Heart right ventricle (tissue), 16 donors: ENCODE measurements around the gene RITA1. TPM values are rescaled to one million over a fixed set of nuclear protein-coding genes. Genes with fewer than 3 reads are reported as not detected.

Experiments used
- ATAC-seq, 8 donors: fragments of 200-7000 bp; cut with Tn5 transposase; one replicate each; pipeline ENCODE4 v1.9.1; 2020; ENCODE audit warnings: mild to moderate bottlenecking in 8 of 8, moderate library complexity in 8 of 8, moderate number of reproducible peaks in 1 of 8
- DNase-seq, 2 donors: peaks; one replicate each; pipeline ENCODE4 v3.0.0-alpha.2; 2020
- H3K27ac ChIP-seq, 10 donors: fragments of 200-600 bp; sonication (generic) in 2 of 10; one replicate each; pipeline versions ENCODE4 v1.5.0 to v1.8.0; 2020 to 2022; ENCODE audit warnings: mild to moderate bottlenecking in 3 of 10
- H3K27me3 ChIP-seq, 7 donors: fragments of 200-600 bp; one replicate each; pipeline ENCODE4 v1.8.0; 2021 to 2022; ENCODE audit warnings: mild to moderate bottlenecking in 2 of 7
- H3K36me3 ChIP-seq, 9 donors: fragments of 200-600 bp; sonication (generic) in 1 of 9; one replicate each; pipeline versions ENCODE4 v1.5.0 to v1.8.0; 2020 to 2022; ENCODE audit warnings: mild to moderate bottlenecking in 2 of 9
- H3K4me1 ChIP-seq, 9 donors: fragments of 200-600 bp; sonication (generic) in 1 of 9; one replicate each; pipeline versions ENCODE4 v1.5.0 to v1.8.0; 2020 to 2022; ENCODE audit warnings: mild to moderate bottlenecking in 4 of 9
- H3K4me3 ChIP-seq, 10 donors: fragments of 200-600 bp; sonication (generic) in 2 of 10; one replicate each; pipeline versions ENCODE4 v1.5.0 to v1.8.0; 2020 to 2022; ENCODE audit warnings: mild to moderate bottlenecking in 7 of 10, moderate library complexity in 2 of 10
- H3K9me3 ChIP-seq, 11 donors: fragments of 200-600 bp in 10 of 11; sonication (generic) in 2 of 11; one replicate each; pipeline versions ENCODE4 v1.5.0 to v1.8.0; 2013 to 2022; ENCODE audit warnings: mild to moderate bottlenecking in 2 of 11, control low read depth in 1 of 11, moderate library complexity in 1 of 11
- CTCF ChIP-seq, 9 donors: fragments of 200-600 bp; sonication (generic) in 2 of 9; IDR thresholded peaks; one replicate each; pipeline versions ENCODE4 v1.5.0 to v1.8.0; 2021 to 2022; ENCODE audit warnings: antibody characterized with exemption in 9 of 9, mild to moderate bottlenecking in 5 of 9, moderate library complexity in 1 of 9
- WGBS, 2 donors: extraction: QIAGEN DNeasy Blood & Tissue Kit; methylation state at CpG; one replicate each; pipeline ENCODE4 v1.1.7; 2013; ENCODE audit warnings: inconsistent platforms in 1 of 2; 5-methylcytosine and 5-hydroxymethylcytosine counted together
- intact Hi-C, 10 donors: fragments of 100-400 bp; cut with DNase I; formaldehyde crosslinking; loops; one replicate each; pipeline versions ENCODE4 v1.11.1 to v1.14.2; 2022
- polyA plus RNA-seq, 2 donors: library from polyadenylated mRNA; stranded (reverse); fragments of 200-250 nt; gene quantifications; one replicate each; pipeline ENCODE4 v1.2.3, GENCODE V29; 2013
- total RNA-seq, 10 donors: library from RNA; stranded (reverse); fragmentation: NEBNext Ultra II Directional in 3 of 10; extraction: Animal tissue kit (Norgen Biotek cat#: 25700) in 3 of 10; gene quantifications; one replicate each; pipeline versions ENCODE4 v1.2.1 to v1.2.4, GENCODE V29; 2021 to 2023
- donor health status: Arrhythmogenic right ventricular cardiomyopathy.
- donor health status: ischemic (EF 13 %, LVEDD 7.1; RV severe dilation, severe dysfunction).
- donor health status: healthy with polysubstance abuse.
- donor health status: DM: no; HTN: yes; CAD: no.
- donor health status: DM: no; HTN: no; CAD: no.
- donor health status: ischemic (EF 25% LVEDD 6.9; RV normal size, moderate dysfunction).
- donor health status: ischemic (EF 25% LVEDD 5.7; RV mildly dilated, moderate dysfunction).
- donor health status: healthy.
- donor health status: DM: yes; HTN: yes; CAD: no.
- donor health status: Ischemic cardiomyopathy.
- donor health status: ischemic (EF 35%, LVEDD 5.7; RV mildly dilated, moderate dysfunction).
- donor health status: nonischemic (EF 11% LVEDD 7.7; RV severe dilation, severe dysfunction).
- donor health status: DM: yes; HTN: yes; CAD: no.
- donor health status: PGD.
- donor health status: ischemic (EF 29% LVEDD 5.4; RV normal size, mild dysfunction).
- donor health status: nonischemic (EF 23%, LVEDD 6.1; RV moderate dilation, normal function).

The RITA1 gene
- total and polyA plus RNA-seq, 12 donors: 8.0 to 20.8 (median 13.7) TPM

DNA sequence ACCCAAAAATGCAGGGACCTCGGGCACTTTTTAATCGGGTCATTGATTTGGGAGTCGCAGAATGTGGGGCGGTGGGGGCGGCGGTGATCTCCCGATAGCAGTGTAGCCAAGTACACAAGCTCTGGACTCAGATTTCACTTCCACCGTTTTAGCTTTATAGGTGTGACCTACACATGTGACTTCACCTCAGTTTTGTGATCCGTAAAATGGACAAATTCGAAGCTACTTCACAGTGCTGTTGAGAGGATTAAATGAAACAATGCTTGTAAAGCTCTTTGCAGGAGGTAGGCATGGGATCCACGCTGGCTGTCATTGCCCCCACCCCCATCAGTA, 478 bp downstream of the RITA1 start:
- intact Hi-C loops: loop anchor here in 1 of 10 donors (5.0 kb wide), 1 partner anchor 36 kb away; the partner anchor contains the start of gene TPCN1
- peaks cover 0 to 37% (median 4%) of the 10 kb centered on the region in 9 donors for H3K36me3 ChIP-seq
- H3K27me3 ChIP-seq: no peaks in the 10 kb centered on the region
- TF ChIP-seq CTCF (IDR thresholded peaks at IDR 0.05): no peak
- no peak for ATAC-seq
- H3K9me3 ChIP-seq: no peaks in the 10 kb centered on the region
- peaks cover 3 to 37% (median 27%) of the 10 kb centered on the region in 9 donors for H3K4me1 ChIP-seq
- no peak for DNase-seq
- H3K27ac ChIP-seq: peak overlapping the region in 9 of 10 donors; percentile 89 to 99 (median 96)
- 8 to 9% methylated on average over 11 of the region's 11 CpGs for WGBS, 2 donors
- peak overlapping the region; percentile 77 to 100 (median 92) for H3K4me3 ChIP-seq

DNA sequence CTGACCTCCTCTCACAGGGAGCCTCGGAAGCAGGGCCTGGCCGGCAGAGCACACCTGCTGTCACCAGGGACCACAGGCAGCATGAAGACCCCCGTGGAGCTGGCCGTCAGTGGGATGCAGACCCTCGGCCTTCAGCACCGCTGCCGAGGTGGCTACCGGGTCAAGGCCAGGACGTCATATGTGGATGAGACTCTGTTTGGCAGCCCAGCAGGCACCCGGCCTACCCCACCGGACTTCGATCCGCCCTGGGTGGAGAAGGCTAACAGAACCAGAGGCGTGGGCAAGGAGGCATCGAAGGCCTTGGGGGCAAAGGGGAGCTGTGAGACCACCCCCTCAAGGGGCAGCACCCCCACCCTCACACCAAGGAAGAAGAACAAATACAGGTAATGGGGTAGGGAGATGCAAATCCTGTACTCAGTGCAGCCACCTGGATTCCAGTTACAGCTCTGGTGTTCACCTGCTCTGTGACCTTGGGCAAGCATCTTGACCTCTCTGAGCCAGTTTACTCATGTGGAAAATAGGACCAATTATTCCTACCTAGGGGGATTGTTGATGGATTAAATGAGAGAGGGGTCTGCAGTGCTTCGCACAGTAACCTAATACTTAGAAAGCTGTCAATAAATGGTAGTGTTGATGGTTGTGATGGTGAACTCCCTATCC, 1.3 kb downstream of the RITA1 start:
- no peak for ATAC-seq
- peaks cover 3 to 37% (median 27%) of the 10 kb centered on the region in 9 donors for H3K4me1 ChIP-seq
- H3K4me3 ChIP-seq: peak overlapping the region in 6 of 10 donors; percentile 77 to 100 (median 90)
- peaks cover 0 to 45% (median 5%) of the 10 kb centered on the region in 9 donors for H3K36me3 ChIP-seq
- WGBS, 2 donors: 83 to 85% methylated on average over 16 of the region's 16 CpGs
- H3K9me3 ChIP-seq: no peaks in the 10 kb centered on the region
- TF ChIP-seq CTCF (IDR thresholded peaks at IDR 0.05): no peak
- intact Hi-C loops: loop anchor here in 1 of 10 donors (5.0 kb wide), 1 partner anchor 36 kb away; the partner anchor contains the start of gene TPCN1
- no peak overlapping the region for H3K27ac ChIP-seq
- DNase-seq: no peak
- no peaks in the 10 kb centered on the region for H3K27me3 ChIP-seq

DNA sequence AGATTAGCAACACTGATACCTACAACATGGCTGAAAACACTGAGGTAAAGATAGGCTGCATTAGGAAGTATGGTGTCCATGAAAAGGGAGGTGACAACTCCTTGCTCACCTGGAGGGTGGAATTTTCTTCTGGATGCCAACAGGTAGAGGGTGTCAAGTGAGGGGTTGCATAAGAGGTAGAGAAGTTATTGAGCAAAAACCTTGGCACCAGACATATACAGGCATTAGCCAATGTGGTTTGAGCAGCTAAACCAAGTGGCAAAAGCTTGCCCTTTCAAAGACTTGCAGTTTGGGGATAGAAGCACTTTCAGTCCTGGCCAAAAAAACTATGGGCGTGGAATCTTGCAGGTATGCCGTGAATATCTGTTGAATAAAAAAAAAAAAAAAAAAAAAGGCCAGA, 3.8 kb downstream of the RITA1 start:
- Histone ChIP-seq H3K27ac (no peak overlapping the region), H3K9me3 (no peaks in the 10 kb centered on the region), H3K27me3 (no peaks in the 10 kb centered on the region), H3K4me3 (no peak overlapping the region), H3K4me1 (peaks cover 3 to 42% (median 37%) of the 10 kb centered on the region in 9 donors), H3K36me3 (peaks cover 0 to 49% (median 9%) of the 10 kb centered on the region in 9 donors)
- DNase-seq (no peak), ATAC-seq (no peak)
- intact Hi-C loops: loop anchor here in 1 of 10 donors (5.0 kb wide), 1 partner anchor 33 kb away; the partner anchor contains the start of gene TPCN1
- WGBS, 2 donors: 90 to 98% methylated on average over 2 of the region's 2 CpGs
- no peak for TF ChIP-seq CTCF (IDR thresholded peaks at IDR 0.05)

- DNase-seq: no peak
These were observed 5.2 kb downstream of the RITA1 start for GRCh38 chr12:113190761-113191160.

More at GRCh38 chr12:113190761-113191160, 5.2 kb downstream of the RITA1 start:
- Histone ChIP-seq H3K4me1 (peaks cover 3 to 48% (median 33%) of the 10 kb centered on the region in 9 donors), H3K27me3 (no peaks in the 10 kb centered on the region), H3K27ac (no peak overlapping the region), H3K4me3 (no peak overlapping the region), H3K9me3 (no peaks in the 10 kb centered on the region), H3K36me3 (peaks cover 0 to 49% (median 9%) of the 10 kb centered on the region in 9 donors)
- 91 to 95% methylated on average over 4 of the region's 4 CpGs for WGBS, 2 donors
- no peak for ATAC-seq
- intact Hi-C loops: loop anchor here in 3 of 10 donors (10.0 kb wide), 1 partner anchor 234 kb away; the partner anchor contains the start of gene SDSL (in 3 of the 3)
- no peak for TF ChIP-seq CTCF (IDR thresholded peaks at IDR 0.05)
